ENCODE measurements around the gene R3HDM2.

Gene R3HDM2

DNA sequence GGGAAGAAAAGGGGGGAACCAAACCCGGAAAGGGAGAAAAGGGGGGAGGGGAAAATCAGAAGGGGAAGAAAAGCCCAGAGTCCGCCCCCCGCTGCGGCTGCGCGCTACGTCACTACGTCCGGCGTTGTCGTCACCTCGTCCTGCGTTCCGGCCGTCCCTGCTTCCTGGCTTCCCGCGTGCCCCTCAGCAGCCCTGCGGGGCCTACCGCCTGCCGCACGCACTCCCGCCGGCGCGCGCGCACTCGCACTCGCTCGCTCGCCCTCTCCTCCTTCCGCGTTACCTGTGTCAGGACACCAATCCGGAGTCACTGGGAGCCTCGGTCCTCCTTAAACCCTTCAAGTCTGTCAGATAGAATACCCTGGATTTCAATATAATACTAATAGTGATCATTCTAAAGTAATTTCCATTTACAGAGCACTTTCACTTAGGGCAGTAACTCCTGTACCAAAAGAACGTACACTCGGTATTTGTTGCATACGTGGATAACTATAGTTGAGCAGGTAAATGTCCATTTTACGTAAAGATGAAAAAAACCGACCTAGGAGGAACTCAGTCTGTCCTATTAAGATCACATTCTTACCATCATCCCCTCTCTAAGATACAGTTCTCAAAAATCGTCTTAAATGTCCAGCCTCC lies at the start of gene R3HDM2:
Gene R3HDM2, minus strand, starts transcription at position 113 of the 636 bp plus-strand sequence. CDS start 120,615 bp downstream, outside the sequence.
- peak; percentile 96 for DNase-seq

DNA sequence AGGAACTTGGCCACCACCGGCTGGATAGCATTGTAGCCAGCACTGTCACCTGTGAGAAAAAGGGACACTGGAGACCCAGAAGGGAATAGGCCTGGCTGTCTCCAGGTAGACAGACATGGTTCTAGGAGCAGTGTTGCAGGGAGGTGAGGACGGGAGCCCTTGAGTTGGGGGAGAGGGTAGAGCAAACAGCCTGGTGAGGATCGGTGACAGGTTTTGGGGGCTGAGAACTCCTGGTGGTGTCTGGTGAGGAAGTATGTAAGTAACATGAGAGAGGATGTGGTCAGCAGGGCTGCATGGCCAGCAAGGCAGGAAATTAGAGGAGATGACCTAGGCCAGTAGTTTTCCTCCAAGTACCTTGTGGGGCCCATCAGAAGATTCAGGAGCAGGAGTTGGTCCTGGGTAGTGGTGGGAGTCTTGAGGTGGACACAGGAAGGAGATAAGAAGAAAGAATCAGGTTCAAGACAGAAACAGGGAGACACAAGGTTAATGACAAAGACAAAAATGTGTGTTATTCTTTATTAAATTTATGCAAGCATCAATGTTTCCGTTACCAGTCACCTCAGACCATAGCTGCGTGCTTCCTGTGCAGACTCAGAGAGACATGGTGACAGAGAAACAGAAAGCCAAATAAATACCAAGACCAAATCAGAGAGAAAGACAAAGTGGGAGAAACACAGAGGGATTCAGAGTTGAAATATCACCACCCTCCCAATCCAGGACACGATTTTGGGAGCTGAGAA lies 48.7 kb upstream of the R3HDM2 start, which contains the start of gene ARHGAP9:
Gene ARHGAP9, minus strand, starts transcription at position 491 of the 740 bp plus-strand sequence. Its CDS starts 460 bp downstream, at position 31.
- DNase-seq, result peak; percentile 78

DNA sequence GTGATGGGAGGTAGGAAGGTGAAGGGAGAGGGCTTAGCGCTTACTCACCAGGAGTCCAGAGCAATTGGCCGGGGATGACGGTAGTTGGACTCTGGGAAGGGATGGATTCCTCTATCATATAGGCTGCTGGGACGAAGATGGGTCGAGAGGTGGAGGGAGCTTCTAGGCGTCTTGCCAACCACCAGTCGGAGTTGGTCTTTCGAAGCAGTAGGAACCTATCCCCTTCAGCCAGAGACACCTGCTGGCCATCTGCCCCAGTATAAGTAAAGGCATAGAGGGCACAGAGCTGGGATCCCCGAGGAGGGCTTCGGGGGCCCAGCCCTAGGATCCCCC lies 48.2 kb upstream of the R3HDM2 start:
- DNase-seq, result no peak

DNA sequence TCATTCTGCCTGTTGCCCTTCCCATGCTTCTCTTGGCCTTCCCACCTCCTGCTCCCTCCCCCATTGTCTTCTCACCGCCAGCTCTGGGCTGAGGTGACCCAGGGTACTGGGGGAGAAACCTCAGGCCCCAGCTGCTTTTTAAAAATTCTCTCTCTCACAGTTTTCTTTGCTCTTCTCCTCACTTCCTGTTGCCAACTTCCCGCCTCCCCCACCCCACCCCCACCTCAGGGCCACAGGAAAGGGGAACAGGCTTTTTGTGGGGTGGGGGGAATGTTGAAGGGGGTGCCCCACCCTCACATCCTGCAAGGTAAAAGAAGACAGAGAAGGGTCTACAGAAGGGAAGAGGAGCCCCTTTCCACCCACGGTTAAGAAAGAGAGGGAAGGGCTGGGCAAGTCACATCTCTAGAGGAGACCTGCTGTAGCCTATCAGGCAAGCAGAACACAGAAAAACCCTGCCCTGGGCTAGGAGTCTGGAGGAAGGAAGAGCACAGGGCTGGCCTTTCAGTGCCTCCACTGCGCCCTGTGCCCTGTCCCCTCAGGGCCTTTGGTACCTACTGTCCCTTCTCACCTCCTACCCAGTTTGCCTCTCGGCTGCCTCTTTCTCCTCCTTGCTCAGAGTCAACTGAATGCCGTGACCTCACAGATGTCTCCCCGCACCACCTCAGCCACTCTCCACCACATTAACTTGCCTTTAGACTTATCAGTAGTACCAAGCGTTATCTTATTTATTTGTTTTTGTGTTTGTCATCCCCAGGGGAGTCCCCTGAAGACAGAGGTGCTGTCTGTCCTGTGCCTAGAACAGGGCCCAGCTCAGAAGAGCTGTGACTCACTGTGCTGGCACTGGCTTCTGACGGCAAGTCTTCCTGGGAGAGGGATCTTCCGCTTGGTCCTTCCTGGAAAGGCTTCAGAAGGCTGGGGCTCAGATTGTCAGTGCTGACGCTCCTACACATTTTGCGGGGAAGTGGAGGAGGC lies 47.2 kb upstream of the R3HDM2 start:
- DNase-seq, result peak; percentile 68

DNA sequence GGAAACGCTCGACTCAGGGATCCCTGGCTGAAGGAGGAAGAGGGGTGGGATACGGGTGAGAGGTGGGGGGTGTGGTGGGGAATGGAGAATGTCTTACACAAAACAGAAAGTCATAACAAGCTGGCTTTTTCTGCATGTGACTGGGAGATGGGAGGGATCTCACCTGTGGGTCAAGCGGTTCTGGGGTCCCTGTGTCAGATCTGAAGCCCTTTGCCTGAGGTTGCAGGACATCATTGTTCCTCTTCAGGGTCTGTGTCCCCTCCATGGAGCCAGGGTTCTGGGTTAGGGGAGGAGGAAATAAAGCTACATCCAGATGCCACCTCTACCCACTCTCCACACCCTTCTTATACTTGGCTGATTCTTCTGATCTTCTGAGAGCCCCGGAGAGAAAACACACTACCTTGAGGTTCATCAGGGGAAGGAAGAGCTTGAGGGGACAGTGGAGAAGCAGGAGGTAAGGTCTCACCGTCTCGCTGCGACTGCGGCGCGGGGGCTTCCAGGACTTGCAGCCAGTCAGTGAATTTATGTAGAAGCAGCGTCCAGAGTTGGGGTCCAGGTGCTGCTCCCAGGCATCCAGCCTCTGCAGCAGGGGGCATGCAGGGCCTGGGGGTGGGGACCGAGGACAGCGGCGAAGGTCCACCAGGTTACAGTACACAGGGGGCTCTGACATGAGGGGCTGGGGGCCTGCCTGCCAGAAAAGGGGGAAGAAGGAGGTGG lies 46.3 kb upstream of the R3HDM2 start:
- DNase-seq, result no peak

DNA sequence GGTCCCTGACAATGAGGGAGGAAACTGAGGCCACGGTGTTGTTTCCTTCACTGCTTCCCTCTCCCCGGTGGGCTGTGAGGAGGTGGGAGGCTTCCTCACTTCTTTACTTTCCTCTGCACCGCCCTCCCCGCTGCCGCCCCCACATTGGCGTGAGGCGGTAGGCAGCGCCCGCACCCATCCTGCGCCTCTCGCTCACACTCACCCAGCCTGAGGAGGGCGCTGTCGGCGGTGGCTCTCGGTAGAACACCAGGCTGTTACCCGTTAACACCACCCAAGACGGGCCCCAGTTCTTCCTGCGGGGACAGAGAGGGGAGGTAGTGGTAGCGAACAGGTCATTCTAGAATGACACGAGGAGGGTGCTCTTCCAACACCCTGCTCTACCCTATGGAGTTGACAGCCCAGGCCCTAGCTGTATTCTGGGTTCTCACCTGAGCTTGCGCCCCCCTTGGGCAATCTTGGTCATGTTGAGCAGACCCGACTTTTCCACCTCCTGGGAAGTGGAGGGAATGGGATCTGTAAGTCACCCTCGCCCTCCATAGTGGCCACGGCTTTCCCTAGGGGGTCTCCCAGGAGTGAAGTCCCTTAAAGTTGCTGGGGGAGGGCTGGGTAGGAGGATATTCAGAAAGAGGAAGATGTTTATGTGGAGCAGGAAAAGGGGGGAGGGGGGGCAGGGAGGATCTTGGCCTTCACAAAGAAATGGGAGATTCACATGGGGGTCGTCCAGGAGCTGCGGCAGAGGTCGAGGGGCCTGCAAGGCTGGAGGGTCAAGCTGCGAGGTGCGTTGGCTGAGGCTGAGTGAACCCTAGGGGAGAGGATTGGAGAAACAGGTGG lies 45.5 kb upstream of the R3HDM2 start:
- DNase-seq, result peak; percentile 73

DNA sequence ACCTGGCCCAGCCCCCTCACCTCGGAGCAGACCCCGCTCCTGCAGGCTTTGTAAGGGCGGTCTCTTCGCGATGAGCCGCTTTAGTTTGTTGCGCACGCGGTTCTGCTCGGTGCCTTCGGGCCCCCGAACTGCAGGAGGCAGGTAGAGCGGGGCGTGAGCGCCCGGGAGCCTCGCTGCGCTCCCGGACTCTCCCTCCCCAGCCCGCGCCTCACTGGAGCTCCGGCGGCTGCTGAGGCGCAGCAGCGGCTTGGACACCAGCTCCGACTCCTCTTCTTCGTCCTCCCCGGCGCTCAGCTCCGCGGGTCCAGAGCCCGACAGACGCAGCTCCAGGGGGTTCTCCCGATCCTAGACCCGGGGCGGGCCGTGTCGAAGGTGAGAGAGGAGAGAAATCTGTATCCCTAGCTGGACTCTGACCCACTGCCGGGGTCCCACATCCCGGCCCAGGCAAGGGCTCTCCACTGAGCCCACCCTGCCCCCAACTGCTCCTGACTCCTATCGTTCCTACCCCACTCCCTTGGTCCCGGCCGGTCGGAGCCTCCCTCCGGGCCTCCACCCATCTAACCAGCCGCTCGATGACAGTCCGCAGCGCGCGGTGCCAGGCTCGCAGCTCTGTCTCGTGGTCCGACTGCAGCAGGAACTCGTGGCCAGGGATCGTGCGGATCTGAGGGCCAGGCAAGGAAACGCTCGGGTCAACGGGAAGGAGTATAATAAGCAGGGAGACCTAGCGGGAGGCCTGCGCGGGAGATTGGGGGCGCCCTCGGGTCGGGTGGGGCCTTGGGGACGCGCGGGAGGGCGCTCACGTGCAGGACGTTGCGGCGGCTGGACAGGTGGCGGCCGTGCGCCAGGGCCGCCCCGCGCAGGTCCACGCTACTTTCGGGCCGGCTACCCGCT lies 44.7 kb upstream of the R3HDM2 start:
- DNase-seq, result no peak

DNA sequence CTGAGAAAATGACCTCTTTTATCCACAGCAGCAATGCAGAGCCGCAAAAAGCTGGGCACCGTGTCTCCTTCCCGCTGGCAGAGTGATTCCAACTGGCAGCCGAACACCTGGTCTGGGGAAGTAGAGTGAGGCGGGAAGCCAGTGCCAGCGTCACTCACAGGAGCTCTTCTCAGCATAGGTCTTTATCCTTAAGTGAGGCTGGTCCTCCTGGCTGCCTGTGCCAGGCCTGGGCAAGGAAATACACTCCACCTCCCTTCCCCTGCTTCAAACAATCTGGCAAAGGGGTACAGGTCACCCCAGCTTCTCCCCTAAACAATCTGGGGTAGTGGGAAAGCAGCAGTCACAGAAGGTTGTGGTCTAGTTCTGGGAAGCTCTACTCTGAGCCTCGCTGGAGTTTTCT lies 44.0 kb upstream of the R3HDM2 start:
- DNase-seq, result no peak

DNA sequence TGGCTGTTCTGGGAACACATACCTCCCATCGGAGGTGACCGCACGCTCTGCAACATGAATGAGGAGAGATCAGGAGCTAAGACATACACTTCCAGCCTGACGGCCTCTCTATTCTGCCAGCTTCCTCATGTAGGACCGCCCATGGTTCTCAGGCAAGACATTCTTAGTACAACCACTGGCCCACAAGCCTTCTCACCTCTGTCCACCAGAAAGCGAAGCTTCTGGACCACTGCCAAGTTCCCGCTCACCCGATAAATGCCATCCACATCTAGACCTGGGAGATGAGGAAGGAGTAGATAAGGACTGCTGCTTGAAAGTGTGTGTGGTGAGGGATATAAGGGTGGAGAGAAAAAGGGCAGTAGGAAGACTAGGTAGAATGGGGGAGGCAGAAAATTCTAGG lies 43.6 kb upstream of the R3HDM2 start:
- DNase-seq, result no peak

DNA sequence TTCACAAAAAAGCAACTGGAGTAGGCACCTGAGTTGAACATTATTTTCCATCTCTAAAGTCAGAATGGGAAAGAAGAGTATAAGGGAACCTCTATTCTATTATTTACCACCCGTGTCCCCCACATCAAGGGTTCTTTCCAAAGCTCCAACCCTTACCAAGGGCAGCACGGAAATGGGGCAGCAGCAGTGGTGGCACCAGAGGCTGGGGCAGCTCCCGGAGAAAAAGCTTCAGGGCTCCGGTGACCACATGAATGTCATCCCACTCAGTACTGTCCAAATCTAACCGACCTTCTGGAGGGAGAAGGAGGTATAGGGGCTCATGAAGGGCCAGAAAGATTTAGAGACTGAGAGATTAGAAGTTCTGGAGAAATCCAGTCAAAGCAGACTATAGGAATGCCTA lies 43.0 kb upstream of the R3HDM2 start:
- DNase-seq, result no peak

DNA sequence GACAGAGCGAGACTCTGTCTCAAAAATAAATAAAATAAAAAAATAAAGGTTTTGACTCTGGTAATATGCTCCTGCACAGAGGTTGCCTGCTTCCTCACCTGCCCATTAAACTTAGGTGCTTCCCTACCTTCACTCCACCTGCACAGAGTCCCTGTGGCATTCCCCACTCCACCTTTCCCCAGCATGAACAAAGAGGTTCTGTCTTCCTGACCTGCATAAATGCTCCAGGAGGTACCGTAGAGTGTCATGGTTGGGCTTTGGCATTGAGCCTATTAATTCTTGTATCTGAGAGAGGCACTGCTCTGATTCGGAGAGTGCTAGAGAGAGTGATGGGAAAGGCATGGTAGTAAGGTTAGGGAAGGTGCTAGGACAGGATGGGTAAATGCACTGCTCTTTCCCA lies 42.5 kb upstream of the R3HDM2 start:
- no peak for DNase-seq

DNA sequence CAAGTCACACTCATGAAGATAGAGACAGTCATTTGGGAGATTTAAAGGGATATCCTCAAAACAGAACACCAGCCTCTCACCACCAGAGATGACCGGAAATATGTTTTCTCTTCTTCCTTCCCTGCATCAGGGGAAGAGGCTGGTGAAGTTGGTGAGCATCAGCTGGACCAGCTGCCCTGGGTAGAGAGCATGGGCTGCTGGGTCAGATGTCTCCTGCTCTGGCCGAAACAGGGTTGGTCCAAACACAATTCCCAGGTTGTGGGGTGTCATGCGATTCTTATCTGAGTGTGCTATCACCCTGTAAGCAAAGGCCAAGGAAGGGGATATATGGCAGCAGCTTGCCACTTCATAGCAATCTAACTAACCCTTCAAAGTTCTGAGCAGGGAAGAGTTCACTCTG lies 41.5 kb upstream of the R3HDM2 start:
- DNase-seq, result no peak

DNA sequence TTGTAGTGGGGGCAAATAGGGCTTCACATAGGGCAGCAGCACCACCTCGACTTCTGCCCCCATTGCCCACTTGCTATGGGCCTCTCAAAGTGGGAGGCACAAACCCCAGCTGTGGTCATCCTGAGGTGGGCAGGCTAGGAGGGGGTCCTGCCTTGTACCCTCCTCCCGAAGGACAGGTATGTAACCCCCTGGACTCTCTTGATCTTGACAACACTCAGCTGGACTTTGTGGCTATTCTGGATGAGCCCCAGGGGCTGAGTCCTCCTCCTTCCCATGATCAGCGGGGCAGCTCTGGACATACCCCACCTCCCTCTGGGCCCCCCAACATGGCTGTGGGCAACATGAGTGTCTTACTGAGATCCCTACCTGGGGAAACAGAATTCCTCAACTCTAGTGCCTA lies 40.8 kb upstream of the R3HDM2 start:
- no peak for DNase-seq

DNA sequence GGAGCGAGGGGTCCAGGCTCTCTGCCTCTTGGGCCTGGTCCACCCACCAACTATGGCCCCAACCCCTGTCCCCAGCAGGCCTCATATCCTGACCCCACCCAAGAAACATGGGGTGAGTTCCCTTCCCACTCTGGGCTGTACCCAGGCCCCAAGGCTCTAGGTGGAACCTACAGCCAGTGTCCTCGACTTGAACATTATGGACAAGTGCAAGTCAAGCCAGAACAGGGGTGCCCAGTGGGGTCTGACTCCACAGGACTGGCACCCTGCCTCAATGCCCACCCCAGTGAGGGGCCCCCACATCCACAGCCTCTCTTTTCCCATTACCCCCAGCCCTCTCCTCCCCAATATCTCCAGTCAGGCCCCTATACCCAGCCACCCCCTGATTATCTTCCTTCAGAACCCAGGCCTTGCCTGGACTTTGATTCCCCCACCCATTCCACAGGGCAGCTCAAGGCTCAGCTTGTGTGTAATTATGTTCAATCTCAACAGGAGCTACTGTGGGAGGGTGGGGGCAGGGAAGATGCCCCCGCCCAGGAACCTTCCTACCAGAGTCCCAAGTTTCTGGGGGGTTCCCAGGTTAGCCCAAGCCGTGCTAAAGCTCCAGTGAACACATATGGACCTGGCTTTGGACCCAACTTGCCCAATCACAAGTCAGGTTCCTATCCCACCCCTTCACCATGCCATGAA lies 40.3 kb upstream of the R3HDM2 start:
- DNase-seq, result no peak

DNA sequence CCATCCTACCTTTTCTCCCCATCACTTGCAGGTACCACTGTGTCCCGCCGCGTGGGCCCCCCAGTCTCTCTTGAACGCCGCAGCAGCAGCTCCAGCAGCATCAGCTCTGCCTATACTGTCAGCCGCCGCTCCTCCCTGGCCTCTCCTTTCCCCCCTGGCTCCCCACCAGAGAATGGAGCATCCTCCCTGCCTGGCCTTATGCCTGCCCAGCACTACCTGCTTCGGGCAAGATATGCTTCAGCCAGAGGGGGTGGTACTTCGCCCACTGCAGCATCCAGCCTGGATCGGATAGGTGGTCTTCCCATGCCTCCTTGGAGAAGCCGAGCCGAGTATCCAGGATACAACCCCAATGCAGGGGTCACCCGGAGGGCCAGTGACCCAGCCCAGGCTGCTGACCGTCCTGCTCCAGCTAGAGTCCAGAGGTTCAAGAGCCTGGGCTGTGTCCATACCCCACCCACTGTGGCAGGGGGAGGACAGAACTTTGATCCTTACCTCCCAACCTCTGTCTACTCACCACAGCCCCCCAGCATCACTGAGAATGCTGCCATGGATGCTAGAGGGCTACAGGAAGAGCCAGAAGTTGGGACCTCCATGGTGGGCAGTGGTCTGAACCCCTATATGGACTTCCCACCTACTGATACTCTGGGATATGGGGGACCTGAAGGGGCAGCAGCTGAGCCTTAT lies 39.6 kb upstream of the R3HDM2 start:
- DNase-seq, result no peak

DNA sequence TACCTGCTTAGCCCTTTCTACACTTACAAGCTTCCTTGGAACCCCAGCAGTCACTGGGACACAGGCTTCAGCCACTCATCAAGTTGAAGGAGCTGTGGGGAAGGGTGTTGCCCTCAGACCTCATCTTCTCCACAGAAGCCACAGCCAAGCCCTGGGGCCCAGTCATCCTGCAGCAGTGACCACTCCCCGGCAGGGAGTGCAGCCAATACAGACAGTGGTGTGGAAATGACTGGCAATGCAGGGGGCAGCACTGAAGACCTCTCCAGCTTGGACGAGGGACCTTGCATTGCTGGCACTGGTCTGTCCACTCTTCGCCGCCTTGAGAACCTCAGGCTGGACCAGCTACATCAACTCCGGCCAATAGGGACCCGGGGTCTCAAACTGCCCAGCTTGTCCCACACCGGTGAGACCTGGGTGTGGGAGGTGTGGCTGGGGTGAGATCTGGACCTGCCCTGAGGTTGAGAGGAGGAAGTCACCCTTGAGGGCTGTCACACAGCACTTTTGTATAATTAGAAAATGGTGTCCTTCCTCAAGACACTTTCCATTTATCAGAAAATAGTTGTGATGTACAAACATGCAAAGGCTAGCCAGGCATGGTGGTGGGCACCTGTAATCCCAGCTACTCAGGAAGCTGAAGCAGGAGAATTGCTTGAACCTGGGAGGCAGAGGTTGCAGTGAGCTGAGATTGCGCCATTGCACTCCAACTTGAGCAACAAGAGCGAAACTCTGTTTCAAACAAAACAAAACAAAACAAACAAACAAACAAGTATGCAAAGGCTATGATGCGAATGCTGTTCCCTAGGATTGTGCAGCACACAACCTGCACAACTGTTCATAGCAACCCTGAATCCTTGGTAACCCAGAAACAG lies 38.7 kb upstream of the R3HDM2 start:
- no peak for DNase-seq

DNA sequence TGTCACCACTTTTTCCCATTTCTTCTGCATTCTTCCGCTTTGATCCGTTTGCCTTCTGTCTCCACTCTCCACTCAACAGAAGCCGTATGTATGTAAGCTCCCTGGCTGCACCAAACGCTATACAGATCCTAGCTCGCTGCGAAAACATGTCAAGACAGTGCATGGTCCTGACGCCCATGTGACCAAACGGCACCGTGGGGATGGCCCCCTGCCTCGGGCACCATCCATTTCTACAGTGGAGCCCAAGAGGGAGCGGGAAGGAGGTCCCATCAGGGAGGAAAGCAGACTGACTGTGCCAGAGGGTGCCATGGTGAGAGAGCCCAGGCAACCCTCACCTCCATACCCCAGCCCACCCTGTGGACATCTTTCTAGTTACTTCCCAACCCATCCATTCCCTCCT lies 37.1 kb upstream of the R3HDM2 start:
- no peak for DNase-seq

DNA sequence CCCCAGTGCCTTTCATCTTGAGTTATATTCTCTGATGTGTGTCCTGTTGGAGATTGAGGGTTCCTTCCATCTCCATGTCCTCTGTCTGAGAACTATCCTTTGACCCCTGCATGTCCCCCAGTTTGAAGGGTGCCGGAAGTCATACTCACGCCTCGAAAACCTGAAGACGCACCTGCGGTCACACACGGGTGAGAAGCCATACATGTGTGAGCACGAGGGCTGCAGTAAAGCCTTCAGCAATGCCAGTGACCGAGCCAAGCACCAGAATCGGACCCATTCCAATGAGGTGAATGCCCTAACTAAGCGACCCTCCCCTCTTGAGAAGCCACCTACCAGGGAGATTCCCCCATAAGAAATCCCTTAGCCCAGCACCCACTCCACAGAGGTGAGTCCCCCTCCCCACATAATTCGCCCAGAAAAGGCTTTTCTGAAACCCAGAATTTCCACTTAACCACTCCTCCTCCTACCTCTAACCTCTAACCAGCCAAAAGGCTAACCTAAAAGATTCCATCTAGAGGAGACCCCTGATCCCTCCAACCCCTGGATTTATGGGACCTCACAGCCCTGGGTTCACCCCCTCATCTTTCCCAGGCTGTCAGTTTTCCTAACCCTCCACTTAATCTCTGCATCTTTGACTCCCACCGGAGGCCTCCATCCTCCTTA lies 36.5 kb upstream of the R3HDM2 start:
- DNase-seq, result no peak
